ENCODE data around the gene RAB15.

Gene RAB15

DNA sequence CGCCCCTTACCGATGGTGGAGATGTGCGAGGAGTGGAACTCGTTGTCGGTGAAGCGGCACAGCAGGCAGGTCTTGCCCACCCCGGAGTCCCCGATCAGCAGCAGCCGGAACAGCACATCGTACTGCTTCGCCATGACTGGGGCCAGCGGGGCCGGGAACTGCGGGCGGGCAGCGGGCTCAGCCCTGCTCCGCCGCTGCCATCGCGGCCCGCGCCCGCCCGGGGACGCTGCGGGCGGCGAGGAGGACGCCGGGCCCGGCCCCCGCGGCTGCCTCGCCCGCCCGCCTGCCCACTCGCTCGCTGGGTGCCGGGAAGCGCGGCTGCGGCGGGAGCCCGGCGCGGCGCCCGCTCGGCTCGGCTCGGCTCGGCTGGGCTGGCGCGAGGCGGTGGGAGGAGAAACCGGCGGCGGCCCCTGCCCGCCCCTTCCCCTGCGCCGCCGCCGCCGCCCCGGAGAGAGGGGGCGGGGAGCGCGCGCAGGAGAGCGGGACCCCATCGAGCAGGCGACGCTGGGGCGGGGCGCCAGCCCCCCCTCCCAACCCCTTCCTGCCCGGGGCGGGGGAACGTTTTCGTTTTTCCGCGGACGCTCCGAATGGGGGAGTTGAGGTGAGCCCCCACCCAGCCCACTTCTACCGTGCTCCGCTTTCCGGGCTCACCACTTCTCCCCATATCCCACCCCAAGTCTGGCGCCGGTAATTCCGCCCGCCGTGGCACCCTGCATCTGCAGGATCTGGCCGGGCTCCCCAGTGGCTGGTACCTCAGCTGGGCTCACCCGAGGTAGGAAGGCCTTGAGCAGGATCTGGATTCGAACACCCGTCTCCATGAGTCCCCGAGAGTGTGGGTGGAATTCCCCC lies at the start of gene RAB15:
Gene RAB15, minus strand, starts transcription at position 394 of the 849 bp plus-strand sequence. Its CDS starts 260 bp downstream, at position 134.
- DNase-seq: peak in 1 of 2 experiments; percentile 24

DNA sequence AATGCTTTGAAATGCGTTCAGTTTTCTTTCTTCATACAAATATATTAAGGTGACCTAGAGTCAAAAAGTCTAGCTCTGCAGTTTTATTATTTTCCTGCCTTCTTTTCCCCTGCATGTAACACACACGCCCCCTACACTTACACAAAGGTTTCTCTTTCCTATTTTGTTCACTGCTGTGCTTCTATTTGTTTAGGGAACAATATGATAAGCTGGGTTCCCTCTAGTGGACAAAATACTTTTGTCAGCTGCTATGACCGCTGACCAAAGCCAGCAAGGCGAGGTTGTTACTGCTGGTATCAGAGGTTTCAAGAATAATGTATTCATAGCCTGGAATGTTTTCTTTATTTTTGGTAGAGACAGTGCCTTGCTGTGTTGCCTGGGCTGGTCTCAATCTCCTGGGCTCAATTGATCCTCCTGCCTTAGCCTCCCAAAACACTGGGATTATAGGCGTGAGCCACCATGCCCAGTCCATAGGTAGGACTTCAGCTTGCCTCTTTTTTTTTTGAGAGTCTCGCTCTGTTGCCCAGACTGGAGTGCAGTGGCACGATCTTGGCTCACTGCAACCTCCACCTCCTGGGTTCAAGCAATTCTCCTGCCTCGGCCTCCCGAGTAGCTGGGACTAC lies 47.9 kb upstream of the RAB15 start:
- no peak for DNase-seq

DNA sequence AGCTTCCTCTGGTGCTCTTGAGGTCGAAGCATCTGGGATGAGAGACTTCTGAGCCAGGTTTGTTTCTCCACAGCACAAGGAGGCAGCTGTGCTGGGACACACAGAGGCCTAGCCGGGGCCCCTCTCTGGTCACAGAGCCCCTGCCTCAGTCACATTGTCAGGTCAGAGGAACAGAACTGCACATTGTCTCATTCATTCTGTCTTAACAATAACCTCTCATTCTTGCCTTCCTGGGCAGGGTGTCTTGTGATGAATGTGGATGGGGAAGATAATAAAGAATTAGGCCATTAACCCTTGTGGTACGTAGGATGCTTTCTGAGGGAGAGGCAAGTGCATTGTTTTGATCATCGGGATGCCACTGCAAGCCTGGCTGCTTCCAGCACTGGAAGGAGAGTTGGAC lies 44.3 kb upstream of the RAB15 start:
- DNase-seq: no peak

DNA sequence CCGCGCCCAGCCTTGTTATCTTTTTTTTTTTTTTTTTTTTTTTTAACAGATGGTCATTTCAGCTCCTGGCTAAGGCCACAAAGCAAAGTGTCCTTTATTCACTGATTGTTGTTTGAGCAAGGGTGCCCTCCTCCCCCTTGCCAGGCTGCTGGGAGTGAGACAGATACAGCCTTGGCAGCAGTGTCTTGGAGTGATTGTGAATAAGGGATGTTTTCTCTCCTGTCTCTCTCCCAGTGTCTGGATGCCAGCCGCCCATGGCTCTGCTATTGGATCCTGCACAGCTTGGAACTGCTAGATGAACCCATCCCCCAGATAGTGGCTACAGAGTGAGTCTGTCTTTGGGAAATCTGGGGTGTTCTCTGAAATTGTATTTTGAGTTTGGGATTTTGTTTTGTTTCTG lies 43.3 kb upstream of the RAB15 start:
- peak in 1 of 2 experiments; percentile 28 for DNase-seq

DNA sequence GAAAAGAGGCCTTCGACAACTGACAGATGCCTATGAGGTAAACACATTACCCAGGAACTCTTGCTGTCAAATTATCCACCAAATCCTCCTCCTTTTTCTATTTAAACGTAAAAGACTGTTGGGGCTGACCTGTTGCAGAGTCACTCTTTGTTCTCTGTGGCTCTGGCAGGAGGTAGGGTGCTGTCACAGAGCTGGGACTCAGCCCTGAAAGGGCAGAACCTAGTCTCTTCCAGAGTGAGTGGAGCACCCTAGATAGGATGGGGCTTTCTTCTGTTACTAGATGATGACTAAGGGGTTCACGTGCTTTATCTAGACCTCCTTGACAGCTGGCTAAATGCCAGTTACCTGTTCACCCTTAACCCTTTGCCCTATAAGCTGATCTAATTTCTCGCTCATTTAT lies 40.2 kb upstream of the RAB15 start:
- DNase-seq: no peak

DNA sequence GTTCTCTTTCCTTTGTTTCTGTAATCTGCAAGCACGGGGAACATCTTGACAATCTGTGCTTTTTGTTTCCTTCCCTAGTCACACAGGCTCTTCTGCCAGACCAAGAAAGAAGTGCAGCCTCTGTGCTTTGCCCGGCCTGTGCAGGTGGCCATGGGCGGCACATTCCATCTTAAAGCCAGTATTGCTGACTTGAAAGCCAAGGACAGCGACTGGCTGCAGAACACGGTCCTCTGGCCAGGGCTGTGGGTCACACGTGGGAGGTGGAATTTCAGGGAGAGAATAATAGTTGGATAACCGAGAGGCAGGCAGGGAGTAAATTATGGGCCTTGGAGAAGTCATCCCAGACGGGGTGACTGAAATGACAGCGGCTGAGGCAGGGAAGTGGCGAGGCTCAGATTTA lies 39.4 kb upstream of the RAB15 start:
- no peak for DNase-seq

DNA sequence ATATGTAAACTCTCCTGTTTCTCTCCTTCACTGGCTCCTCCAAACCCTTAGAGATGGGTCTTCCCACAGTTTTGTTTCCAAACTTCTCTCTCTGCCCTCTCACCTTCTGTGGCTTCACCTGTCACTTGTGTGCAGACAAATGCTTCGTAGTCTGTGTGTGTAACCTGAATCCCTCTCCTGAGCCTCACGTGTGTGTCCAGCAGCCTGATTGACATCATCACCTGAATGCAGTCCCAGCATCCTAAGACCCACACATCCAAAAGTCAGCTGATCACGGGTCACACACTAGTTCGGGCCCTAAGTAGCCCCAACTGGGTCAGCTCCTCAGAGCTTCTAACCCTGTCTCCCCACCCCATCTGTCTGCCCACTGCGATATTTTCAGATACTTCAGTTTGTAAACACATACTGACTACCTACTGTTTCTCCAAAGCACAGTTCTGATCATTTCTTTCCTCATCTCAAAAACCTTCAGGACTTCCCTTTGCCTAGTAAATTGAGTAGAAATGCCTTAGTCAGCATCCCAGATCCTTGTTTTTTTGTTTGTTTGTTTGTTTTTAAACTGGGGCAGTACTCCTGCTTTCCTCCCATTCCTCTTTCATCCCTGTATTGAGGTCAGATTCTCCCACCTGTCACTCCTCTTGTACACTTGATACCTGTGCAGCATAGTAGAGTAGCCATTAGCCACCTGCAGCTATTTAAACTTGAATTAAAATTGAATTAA lies 38.2 kb upstream of the RAB15 start:
- DNase-seq: no peak

DNA sequence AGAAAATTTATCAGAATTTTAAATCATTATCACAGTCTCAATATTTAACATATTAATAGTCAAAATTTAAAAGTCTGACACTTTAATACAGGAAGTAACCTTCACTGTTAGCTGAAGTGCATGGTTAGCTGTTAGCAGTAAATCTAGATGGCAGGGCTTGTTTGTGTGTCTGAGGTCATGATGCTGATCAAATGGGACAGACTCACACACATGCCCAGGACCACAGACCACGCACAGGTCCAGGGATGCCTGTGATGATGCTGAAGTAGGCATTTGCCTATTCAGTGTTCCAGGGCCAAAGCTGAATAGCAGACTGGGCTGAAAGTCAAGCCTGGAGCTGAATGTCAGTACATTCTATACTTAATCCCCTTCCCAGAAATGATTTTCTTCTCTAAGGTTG lies 35.1 kb upstream of the RAB15 start:
- DNase-seq: no peak

DNA sequence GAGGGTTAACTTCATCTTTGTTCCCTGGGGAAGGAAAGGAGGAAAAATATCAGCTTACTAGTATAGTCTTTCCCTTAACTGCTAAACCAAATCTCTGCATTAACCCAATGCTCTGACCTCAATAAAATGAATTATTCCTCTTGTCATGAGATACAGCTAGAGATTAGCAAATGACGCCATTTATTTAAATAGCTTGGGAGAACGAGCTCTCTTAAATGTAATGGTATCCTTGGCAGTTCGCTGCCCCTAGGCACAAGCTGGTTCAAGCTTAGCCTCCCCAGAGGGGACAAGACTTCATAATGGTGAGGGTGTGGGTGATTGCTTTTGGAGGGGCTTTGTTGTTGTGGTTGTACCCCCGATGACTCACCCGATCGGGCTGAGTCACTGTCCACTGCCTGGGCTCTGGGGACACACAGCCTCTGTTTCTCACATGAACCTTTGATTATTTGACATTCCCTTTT lies 34.2 kb upstream of the RAB15 start:
- DNase-seq: no peak

DNA sequence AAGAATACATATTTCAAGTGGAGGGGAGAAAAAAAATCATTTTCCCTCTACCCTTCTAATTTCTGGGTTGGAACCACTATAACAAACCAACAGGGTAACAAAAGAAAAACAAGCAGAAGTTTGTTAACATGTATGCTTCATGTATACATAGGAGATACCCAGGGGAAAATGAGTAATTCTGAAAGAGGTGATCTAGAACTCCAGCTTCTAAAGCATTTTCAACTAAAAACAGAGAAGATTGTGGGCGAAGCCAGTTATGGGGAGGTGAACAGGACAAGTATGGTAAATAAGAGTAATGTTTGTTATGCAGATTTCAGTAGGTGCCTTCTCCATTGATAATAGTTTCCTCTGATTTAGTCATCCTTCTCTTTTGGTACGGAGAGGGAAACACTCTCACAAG lies 31.3 kb upstream of the RAB15 start:
- no peak for DNase-seq

DNA sequence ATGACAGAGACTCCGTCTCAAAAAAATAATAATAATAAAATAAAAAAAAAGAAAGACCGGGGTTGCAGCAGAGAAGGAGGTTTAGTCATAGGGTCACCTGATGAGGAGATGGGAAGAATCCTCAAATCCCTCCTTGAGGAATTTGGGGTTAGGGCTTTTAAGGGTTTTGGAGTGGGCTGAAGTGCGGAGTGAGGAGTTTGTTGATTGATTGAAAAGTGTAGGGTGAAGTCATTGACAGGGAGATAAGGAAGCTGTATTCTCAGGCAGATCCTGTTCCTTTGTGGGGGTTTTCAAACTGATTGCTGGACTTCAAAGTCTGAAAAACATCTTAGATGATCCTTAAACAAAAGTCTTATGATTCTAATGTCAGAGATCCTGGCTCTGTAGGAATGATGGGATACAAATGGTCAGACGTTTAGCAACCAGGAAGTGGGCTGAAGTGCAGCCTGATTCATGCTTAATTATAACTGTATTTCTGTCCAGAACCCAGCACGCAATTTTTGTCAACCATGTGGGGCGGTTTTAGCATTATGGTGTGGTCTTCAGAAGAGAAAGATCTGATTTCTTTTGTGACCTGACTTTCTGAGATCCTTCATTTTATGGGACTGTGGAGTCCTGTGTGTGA lies 30.6 kb upstream of the RAB15 start:
- DNase-seq: no peak

DNA sequence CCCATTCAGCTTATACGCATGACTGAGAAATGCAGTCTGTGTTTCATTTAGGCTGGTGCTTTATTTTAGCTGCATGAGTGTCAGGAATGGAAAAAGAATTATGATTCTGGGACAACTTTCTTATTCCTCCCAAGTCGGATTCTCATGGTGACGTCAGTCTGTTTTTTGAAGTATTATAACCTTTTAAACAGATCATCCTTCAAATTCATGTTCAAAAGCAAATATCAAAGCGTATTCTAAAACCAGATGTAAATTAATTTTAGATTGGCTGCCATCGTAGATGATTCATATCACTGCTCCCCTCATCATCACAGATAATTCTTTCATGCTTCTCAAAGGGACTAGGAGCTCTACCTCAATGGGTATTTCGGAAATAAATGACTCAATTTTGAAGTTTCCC lies 29.6 kb upstream of the RAB15 start:
- DNase-seq: no peak

DNA sequence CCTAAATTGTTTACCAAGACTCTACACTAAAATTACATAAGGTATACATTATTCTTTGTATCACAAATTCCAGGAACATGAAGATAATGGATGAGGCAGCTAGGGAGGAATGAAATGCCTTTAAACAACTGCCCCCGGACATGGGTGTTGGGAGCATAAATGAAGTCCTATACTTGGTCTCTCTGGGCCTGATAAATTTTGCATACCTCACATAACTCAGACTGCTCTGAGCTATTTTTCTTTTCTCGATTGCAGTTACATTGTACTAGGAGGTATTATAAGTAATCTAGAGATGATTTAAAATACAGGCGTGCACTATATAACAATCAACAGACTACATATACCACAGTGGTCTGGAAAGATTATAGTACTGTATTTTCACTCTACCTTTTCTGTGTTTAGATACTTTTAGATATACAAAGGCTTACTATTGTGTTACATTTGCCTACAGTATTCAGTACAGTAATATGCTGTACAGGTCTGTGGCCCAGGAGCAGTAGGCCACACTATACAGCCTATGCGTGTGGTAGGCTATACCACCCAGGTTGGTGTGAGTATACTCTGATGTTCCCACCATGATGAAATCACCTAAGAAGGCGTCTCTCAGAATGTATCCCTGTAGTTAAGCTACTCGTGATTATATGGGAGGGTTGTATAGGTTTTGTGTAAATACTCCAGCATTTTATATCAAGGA lies 28.9 kb upstream of the RAB15 start:
- no peak for DNase-seq

DNA sequence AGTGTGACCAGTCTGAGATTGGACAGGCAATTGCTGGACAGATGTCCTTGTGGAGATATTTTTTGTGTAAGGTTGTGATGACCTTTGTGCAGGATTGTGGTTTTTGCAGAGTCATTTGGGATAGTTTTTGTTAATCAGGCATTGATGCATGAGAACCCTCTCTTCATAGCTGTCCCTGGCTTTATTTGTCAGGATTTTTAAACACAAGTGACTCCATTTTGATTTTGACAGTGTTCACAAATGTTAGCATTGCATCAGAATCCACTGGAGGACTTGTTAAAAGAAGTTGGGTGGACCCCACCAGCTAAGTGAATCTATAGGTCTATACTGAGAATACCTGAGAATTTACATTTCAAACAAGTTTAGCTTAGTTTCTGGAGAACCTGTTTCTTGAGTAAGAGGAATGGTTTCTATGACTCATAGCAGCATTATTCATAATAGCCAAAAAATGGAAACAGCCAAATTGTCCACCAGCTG lies 26.4 kb upstream of the RAB15 start:
- no peak for DNase-seq

DNA sequence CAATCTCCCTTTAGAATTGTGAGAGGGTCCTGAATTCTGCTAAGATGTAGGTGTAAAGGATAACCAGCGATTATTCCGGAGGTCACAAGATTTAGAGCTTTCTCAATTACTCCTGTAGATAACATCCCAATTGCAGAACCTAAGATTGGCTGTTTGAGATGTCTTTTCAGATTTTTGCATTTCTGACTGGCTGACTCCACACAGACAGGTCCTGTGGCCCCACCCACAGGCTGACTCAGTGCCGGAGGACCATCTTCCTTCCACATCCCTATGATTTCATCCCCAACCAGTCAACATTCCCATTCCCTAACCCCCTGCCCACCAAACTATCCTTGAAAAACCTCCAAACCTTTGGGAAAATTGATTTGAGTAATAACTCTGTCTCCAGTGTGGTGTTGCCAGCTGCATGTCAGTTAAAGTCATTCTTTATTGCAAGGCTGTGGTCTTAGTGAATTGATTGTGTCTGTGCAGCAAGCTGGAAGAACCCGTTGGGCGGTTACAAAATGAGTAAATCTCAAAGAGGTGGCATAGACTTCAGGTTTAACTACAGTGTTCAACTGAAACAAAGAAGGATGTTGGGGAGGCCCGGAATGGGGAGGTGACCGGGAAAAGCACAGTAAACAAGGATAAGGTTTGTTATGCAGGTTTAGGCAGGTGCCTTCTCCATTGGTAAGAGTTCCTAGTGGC lies 25.1 kb upstream of the RAB15 start:
- no peak for DNase-seq

DNA sequence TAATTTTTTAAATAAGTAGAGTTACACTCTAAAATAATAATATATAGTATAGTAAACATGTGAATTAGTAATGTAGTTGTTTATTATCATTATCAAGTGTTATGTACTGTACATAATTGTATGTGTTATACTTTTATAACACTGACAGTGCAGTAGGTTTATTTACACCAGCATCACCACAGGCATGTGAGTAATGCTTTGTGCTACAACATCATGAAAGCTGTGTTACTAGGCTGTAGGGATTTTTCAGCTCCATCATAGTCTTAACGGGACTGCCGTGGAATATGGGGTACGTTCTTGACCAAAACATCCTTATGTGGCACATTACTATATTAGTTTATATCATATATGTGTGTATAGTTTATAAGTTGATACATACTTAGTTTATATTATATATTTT lies 23.2 kb upstream of the RAB15 start:
- no peak for DNase-seq

DNA sequence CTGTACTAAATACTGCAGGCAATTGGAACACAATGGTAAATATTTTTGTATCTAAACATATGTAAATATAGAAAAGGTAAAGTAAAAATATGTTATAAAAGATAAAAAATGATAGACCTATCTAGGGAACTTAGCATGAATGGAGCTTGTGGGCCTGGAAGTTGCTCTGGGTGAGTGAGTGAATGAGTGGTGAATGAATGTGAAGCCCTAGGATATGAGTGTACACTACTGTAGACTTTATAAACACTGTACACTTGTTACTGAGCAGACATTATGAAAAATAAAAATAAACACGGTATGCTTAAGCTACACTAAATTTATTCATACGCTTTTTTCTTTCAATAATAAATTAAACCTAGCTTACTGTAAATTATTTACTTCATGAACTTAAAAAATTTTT lies 22.4 kb upstream of the RAB15 start:
- DNase-seq: no peak

DNA sequence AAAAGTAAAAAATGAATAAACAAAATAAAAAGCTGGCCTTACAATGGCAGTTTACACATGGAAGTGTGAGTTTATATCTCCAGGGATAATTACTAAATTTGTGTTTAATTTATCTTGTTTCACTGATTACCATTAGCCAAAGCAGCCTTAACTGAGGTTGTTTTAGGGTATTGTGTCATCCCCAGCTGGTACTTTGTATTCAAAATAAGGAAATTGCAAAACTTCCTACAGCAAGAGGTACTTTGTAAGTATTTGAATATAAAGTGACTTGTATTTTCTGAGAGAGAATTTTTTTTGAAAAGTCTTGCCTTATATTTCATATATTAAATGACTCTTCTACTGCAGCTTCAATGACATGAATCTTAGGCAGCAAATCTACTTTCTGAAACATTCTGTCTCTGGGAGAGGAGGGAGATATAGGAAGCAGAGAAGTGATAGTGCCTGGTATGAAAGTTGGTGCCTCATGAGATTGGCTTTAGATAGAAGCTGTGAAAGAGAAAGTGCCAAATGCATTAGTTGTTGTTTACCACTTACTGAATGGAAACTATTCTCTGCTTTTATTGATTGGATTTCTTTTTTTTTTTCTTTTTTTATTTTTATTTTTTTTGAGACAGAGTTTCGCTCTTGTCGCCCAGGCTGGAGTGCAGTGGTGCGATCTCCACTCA lies 21.3 kb upstream of the RAB15 start:
- DNase-seq: no peak

DNA sequence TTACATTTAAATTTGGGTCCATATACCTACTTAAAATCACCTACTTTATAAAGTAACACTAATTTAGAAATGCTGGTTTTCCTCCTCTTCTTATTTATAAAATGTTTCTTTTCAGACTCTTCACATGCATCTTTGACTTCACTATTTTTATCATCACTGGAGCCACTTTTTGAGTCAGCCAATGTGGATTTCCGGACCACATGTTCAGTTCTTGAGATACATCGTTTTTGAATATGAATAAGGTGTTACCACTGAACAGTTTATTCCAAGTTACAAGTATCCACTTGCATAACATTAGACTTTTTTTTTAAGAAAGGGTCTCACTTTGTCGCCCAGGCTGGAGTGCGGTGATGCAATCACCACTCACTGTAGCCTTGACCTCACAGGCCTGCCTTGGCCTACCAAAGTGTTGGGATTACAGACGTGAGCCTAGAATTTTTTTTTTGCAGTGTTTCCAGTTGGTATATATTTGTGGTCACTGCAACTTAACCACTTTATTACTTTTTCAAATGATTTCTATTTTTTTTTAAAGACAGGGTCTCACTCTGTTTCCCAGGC lies 20.3 kb upstream of the RAB15 start:
- DNase-seq: no peak

DNA sequence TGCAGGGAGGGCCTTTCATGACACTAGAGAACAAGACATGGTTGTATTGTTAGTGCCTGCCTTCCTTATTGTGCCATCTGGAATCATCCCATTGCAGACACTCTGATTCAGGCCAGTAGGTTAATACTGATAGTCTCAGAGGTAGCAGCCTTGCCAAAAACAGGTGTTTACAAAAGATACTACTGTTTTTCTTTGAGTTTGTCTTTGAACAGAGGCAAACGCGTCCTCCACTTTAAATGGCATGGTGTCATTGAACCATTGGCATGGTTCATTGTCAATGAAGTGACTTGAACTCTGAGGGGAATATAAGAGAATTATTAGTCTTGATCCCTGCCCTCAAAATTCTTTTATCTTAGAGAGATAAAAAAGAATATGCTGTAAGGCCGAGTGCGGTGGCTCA lies 18.8 kb upstream of the RAB15 start:
- DNase-seq: no peak

DNA sequence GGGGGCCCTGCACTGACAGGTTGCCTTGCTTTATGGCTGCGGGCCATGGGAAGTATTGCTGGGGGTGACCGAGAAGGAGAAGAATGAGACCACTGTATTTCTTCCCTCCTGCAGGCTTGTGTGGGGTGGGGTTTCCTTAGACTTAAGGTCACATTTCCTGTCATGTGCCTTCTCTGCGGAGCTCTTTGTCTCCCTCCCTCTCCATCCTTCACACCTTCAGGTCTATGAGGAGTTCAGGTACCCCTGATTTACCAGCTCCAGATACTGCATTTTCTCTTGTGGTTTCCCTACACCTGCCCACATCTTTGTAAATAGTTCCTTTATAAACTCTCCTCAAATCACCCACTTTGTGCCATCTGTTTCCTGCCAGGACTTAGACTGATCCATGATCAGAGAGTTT lies 18.2 kb upstream of the RAB15 start:
- DNase-seq: no peak

Measured in NCI-H446 (cell line).